Measurements from ENCODE around the gene DIO3.
"Not testable (repeated sequence)": the region's sequence is repeated elsewhere in the genome, so short reads cannot be mapped to it uniquely, and the experiment has no call there.

DIO3 gene

DNA sequence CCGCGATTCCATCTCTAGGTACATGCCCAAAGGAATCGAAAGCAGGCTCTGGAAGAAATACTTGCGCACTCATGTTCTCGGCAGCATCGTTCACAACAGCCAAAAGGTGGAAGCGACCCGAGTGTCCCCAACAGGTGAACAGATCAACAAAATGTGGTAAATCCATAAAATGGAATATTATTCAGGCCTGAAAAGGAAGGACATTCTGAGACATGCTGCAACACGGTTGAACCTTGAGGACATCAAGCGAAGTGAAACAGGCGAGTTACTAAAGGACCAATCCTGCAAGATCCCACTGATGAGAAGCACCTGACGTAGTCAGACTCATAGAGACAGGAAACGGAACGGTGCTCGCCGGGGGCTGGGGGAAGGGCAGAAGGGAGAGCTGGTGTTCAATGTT is 17.5 kb upstream of the DIO3 start:
- TF ChIP-seq CTCF (IDR thresholded peaks at IDR 0.05; ENCODE audit: extremely low read depth, missing control alignments), result no peak
- DNase-seq (ENCODE audit: low spot score), result no peak

DNA sequence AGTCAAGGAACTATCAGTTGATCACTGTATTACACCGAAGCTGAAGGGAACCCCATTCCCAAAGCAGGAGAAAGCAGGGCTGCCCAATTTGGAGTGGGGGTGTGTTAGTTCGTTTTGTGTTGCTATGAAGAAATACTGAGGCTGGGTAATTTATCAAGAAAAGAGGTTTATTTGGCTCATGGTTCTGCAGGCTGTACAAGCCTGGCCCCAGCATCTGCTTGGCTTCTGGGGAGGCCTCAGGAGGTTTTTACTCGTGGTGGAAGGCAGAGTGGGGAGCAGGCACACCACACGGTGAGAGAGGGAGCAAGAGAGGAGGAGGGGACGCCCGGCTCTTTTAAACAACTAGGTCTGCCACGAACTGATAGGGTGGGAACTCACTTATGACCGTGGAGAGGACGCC is 16.7 kb upstream of the DIO3 start:
- no peak for TF ChIP-seq CTCF (IDR thresholded peaks at IDR 0.05; ENCODE audit: extremely low read depth, missing control alignments)
- no peak for DNase-seq (ENCODE audit: low spot score)

GRCh38 chr14:101546706-101547105 is 14.6 kb upstream of the DIO3 start:
- no peak for DNase-seq (ENCODE audit: low spot score)
- no peak for TF ChIP-seq CTCF (IDR thresholded peaks at IDR 0.05; ENCODE audit: extremely low read depth, missing control alignments)

GRCh38 chr14:101547107-101547738 is 14.1 kb upstream of the DIO3 start:
- DNase-seq (ENCODE audit: low spot score), result no peak

GRCh38 chr14:101547961-101548669 is 13.2 kb upstream of the DIO3 start:
- TF ChIP-seq CTCF (IDR thresholded peaks at IDR 0.05; ENCODE audit: extremely low read depth, missing control alignments), result no peak

More at GRCh38 chr14:101547107-101547738, 14.1 kb upstream of the DIO3 start:
- TF ChIP-seq CTCF (IDR thresholded peaks at IDR 0.05; ENCODE audit: extremely low read depth, missing control alignments), result no peak

DNA sequence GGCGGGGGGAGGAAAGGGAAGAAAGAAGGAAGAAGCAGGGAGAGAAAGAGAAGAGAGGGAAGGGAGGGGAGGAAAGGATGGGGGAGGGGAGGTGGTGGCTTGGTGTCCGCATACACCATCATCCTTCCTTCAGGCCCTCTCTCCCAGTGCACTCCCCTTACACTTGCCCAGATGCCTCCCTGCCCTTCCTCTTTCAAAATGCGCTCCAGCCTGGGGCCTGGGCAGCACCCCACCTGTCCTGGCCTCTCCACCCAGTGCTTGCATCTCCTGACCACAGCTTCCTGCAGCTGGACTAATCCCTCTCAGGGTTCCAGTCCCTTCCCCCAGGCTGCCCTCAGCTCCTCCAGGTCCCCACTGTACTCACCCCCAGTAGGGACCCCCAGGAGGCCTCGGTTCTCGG is 12.6 kb upstream of the DIO3 start:
- no peak for TF ChIP-seq CTCF (IDR thresholded peaks at IDR 0.05; ENCODE audit: extremely low read depth, missing control alignments)
- no peak for DNase-seq (ENCODE audit: low spot score)

More at GRCh38 chr14:101547961-101548669, 13.2 kb upstream of the DIO3 start:
- no peak for DNase-seq (ENCODE audit: low spot score)

GRCh38 chr14:101549154-101549553 is 12.1 kb upstream of the DIO3 start:
- no peak for TF ChIP-seq CTCF (IDR thresholded peaks at IDR 0.05; ENCODE audit: extremely low read depth, missing control alignments)
- no peak for DNase-seq (ENCODE audit: low spot score)

GRCh38 chr14:101550202-101550912 is 10.9 kb upstream of the DIO3 start:
- DNase-seq (ENCODE audit: low spot score), result not testable (repeated sequence)

All from GM20000 (cell line).